DMS53 (cell line): Measurements from ENCODE around the gene HDAC2.
"Not testable (repeated sequence)": the region's sequence is repeated elsewhere in the genome, so short reads cannot be mapped to it uniquely, and the experiment has no call there.

Experiments
- DNase-seq: peaks from one replicate; lab custom pipeline; 2025; lab: John Stamatoyannopoulos, UW

HDAC2 gene

DNA sequence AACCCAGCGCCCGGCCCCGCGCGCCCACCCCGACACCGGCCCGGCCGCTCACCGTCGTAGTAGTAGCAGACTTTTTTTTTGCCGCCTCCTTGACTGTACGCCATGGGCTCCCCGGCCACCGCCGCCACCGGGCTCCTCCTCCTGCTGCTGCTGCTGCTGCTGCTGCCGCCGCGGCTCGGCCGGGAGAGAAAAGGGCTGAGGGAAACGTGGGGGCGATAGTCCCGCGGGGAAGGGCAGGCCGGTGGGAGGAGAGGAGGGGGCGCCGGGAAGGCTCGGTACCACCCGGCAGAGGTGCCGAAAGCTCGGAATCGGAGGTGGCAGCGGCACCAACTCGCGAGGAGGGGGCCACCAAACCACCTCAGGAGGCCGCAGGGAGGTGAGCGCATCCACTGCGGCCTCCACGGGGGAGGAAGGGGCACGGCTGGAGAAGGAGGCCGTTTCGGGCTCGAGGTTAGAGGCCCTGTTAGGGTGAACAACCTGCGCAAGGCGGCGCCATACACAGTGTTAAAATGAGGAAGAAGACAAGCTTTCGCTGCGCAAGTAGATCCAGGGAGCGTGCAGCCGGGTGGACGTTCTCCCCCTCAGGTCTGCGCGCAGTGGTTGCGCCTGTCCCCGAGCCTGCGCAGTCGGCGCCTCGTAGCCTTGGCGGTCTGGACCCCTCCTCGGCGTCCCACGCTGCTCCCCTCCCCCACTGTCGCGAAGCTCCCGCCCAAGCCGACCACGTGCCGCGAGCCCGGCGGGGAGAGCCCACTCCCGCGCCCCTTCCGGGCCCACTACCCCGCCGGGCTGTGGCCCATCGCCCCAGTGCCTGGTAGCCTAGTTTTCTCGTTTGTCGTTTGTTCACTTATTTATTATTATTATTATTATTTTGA, at the start of gene HDAC2:
TSS of gene HDAC2 (minus strand) at position 344 of the 872 bp plus-strand sequence. CDS start at position 104, 240 bp downstream.
- peak; percentile 91 for DNase-seq

DNA sequence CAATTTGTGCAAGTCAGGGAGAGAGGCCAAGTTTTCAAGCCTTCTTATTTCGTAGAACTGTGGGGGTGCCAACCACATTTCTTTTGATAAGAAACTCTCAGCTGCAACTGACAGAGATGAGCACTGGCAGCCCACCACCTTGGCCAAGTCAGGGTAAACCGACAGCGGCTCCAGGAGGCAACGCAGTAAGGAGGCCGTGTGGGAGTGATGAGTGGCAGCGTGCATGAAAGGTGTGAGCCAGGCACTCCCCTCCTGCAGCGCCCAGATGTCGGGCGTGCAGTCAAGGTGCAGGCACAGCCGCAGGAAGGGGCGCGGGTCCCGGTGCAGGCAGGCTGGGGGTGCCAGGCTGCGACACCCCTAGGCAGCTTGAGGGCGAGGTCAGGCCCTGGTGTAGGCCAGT, 49.2 kb upstream of the HDAC2 start:
- no peak for DNase-seq

DNA sequence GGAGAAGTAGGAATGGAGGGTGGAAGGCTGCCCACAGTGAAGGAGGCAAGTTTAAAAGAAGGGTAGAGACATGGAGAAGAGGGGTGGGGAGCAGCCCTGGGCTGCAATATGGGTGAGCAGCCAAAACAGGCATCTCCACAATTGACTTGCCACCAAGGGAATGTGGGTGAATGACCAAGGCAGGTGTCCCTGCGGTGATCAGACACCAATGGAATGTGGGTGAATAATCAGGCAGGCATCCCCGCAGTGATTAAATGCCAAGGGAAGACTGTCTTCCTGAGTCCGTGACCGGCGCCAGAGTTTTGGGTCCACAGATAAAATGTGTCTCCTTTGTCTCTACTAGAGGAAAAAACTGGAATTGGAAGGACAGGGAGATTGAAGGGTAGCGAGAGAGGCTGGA, 46.2 kb upstream of the HDAC2 start:
- not testable (repeated sequence) for DNase-seq

DNA sequence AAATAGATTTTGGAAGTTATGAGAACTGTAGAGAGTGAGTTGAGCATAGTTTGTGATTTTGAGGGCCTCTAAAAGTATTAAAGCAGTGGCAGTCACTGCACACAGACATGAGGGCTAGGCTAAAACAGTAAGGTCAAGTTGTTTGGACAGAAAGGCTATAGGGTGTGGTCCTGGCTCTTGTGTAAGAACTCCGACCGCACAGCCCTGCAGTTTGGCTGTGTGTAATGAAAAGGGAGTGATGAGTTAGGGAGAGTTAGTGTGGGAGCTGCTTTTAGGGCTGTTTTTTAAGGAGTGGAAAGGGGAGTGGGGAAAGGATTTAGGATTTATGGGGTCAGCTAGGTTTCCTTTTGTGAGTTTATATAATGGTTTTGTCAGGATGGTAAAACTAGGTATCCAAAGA, 43.2 kb upstream of the HDAC2 start:
- not testable (repeated sequence) for DNase-seq

DNA sequence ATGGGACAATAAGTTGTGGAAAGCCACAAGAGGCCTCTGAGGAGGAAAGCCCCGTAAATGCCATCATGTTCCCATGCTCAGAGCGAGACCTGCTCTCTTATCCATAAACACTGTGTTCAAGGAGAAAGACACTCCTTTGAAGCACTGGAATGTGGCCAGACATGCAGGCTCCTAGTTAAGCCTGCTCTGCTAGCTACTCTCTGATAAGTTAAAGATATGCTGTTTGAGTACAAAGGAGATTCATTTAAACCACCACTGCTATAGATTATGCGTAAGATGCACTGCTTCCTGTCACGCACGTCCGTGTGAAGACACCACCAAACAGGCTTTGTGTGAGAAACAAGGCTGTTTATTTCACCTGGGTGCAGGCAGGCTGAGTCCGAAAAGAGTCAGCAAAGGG, 40.5 kb upstream of the HDAC2 start:
- DNase-seq, result not testable (repeated sequence)

- DNase-seq, result no peak
Measured at GRCh38 chr6:114010540-114010939, 39.6 kb upstream of the HDAC2 start.

GRCh38 chr6:114009192-114009591, 38.2 kb upstream of the HDAC2 start:
- DNase-seq, result no peak

DNA sequence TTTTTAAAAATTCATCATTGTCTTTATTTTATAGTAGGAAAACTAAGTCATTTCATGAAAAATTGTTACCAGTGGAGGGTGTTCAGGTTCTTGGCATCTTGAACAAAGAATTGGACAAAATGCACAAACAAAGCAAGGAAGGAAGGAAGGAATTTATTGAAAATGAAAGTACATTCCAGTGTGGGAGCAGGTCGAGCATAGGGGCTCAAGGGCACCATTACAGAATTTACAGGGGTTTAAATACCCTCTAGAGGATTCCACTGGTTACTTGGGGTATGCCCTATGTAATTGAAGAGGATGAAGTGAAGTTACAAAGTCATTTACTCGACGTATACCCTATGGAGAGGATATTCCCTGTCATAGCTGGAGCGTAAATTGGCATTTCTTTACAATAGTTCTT, 37.4 kb upstream of the HDAC2 start:
- no peak for DNase-seq

DNA sequence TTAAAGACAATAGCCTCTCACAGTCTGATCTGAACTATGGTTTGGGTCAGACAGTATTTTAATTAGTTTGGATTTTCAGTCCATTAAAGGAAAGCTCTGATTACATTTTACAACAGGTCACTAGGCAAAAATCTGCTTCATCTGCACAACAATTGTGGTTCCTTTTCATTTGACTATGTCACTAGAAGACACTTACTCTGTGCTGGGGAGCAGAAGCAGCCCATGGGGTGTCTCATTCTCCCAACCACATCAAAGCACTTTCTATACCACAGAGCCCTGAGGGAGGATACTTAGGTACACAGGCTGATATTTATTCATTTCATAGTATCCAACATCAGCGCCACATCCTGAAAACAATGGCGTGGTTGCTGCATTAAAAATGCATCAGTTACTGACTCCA, 36.6 kb upstream of the HDAC2 start:
- no peak for DNase-seq

- no peak for DNase-seq
Measured at GRCh38 chr6:114001354-114001753, 30.4 kb upstream of the HDAC2 start.

DNA sequence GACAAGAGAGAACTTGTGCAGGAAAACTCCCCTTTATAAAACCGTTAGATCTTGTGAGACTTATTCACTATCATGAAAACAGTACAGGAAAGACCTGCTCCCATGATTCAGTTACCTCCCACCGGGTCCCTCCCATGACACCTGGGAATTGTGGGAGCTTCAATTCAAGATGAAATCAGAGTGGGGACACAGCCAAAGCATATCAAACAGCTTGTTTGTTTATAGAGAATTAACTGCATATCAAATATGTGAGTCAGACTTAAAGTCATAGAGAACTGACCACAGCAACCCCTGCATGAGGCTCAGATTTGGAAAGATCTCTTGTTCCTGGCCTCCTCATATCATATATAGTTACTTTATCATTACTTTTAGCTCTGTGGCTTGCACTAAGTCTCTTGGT, 29.1 kb upstream of the HDAC2 start:
- DNase-seq, result peak; percentile 5

DNA sequence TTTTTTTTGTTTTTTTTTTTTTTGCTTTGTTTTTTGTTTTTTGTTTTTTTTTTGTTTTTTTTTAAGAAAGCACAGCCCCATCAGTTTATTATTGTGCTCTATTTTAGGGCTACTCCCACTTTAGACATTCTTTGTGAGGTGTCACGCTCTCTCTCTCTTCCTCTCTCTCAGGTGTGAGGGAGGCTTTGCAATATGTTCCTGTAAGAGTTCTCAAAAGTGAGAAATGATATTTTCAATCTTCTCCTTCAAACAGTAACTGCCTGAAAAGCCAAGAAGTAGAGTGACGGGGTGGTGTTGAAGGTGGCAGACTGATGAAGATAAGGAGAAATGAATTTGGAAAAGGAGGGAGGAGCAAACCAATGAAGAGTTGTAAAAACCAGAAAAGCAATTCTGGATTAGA, 28.3 kb upstream of the HDAC2 start:
- DNase-seq, result no peak

- DNase-seq, result no peak
Measured at GRCh38 chr6:113998811-113999210, 27.9 kb upstream of the HDAC2 start.

GRCh38 chr6:113997116-113997515, 26.2 kb upstream of the HDAC2 start:
- DNase-seq, result no peak

DNA sequence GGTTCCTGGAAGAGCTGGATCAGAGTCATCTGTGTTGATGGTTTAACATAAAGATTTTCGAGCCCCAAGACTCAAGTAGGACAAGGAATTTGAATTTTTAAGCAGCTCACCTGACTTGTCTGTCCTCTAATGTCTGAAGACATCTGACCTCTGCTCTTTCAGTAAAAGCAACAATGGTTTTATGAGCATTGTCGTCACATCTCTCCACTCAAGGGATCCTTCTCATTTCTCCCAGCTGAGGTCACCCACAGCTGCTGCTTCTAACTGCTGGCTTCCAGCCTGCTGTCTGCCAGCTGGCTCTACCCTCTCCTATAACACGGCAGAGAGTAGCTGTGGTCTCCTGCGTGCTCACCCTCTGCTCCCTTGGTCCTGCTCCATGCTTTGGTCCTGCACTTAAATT, 24.7 kb upstream of the HDAC2 start:
- DNase-seq, result peak; percentile 96

DNA sequence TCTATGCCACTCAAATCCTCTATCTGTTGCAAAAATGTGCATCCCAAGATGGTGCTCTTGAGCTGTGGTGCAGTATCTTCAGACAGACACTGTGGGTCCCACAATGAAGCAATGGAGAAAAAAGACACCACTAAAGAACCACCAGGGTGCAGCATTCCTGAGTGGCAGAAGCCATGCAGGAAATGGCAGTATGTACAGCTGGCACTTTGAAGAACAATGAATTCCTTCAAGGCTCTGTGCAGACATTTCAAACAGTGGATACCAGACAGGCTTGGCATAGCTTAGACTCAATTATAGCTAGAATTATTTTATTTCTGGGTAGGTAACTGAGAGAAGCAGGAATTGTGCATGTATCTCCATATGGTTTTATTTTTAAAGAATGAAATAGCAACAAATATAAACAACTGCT, 24.0 kb upstream of the HDAC2 start:
- DNase-seq, result peak; percentile 93

DNA sequence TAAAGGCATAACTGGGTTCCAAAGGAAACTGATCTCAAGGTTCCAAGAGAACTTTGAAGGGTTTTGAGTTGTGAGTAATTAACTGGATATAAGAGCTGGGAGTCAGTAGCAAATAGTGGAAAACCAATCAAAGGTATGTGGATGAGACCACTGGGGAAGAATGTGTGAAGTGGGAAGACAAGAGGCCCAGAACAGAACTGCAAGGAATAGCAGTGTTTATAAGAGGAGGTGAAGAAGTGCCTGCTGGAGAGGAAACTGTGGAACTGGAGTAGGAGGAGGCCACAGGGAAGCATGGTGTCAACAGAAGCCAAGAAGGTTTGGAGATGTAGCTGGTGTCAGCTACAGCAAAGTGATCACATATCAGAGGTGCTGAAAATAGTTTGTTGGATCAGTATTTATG, 18.7 kb upstream of the HDAC2 start:
- DNase-seq, result no peak

- not testable (repeated sequence) for DNase-seq
Measured at GRCh38 chr6:113982675-113983074, 11.7 kb upstream of the HDAC2 start.

GRCh38 chr6:113982055-113982550, 11.2 kb upstream of the HDAC2 start:
- no peak for DNase-seq

DNA sequence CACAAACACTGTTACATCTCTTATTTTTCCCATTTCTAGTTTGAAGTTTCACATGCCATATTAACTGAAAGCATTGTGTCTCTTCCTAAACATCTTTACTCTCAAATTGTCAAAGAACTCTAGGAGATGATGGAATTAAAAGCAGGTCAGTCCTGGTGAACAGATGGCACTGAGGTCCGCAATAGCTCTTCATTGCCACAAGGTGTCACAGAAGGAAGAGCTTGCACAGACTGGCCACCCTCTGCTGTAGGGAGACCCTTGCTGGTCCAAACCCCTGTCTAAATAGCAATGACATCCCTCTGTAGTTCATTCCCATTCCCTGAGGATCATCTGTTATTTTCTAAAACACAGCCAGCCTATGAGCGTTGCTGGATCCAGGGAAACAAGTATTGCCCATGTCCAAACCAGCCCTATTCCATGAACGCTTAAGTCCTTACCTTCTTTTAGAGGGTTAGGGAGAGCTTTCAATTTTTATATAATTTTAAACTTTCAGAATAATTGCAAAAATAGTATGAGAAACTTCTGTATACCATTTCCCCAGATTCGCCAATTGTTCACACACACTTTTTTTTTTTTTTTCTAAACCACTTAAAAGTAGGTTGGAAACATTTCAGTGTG, 10.1 kb upstream of the HDAC2 start:
- peak; percentile 60 for DNase-seq

DNA sequence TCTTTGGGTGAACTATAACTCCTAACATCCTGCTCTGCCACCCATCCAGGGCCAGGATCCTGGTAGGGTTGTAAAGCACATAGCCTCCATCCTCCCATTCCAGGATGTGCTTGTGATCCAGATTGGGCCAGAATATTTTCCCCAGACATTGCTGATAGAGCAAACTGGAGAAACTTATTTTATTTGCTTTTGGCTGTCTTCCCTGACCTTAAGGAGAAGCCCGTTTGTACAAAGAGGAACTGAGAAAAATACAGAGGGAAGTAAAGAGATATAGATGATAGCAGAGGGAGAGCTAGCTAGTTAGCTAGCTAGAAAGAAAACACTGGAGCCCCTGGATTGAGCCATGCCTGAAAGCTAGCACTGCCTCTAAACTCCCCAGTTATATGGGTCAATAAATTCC, 9.0 kb upstream of the HDAC2 start:
- no peak for DNase-seq

- DNase-seq, result no peak
Measured at GRCh38 chr6:113978084-113978675, 7.2 kb upstream of the HDAC2 start.

DNA sequence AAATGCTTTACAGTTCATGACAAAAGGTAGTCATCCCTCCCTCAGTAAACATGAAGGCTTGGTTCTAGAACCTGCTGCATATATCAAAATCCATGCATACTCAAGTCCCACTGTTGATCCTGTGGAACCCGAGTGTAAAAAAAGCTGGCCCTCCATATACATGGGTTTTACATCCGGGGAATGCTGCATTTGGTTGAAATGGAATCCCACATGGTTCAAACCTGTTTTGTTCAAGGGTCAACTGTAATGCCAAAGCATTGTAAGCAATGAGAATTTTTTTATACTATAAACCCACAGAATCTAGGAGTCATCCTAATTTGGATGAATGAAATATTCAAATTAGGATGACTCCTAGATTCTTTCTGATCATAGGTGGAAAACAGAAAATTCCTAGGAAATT, 5.9 kb upstream of the HDAC2 start:
- DNase-seq, result no peak
